Keratinocyte (primary cell): ENCODE results near the gene CDC42EP5. TPM values are rescaled to one million over a fixed set of nuclear protein-coding genes. Genes with fewer than 3 reads are reported as not detected.

Experiments used
- DNase-seq: peaks from one replicate; pipeline ENCODE4 v3.0.0-alpha.2; 2011; ENCODE audit warnings: low read depth, missing footprints, low spot score
- FAIRE-seq: peaks from 2 replicates; lab custom pipeline; 2011; peaks lifted over from hg19 to GRCh38; lab: Jason Lieb, UNC
- H2AFZ ChIP-seq: 2 replicates; pipeline ENCODE4 v1.6.0; 2012; ENCODE audit warnings: low read length, control low read depth, inconsistent platforms; ENCODE audit not compliant: control insufficient read depth
- H3K27ac ChIP-seq: 2 replicates; pipeline ENCODE4 v1.5.1; 2011; ENCODE audit warnings: low read length; ENCODE audit not compliant: control insufficient read depth, insufficient read depth
- H3K27me3 ChIP-seq: 3 replicates; pipeline ENCODE4 v1.6.0; 2011; ENCODE audit warnings: low read length; ENCODE audit not compliant: control insufficient read depth, insufficient read depth; ENCODE audit errors: extremely low read depth
- H3K36me3 ChIP-seq, 2 experiments: 2 replicates in 1 of 2; 3 replicates in 1 of 2; pipeline ENCODE4 v1.5.1; 2011; ENCODE audit warnings: low read length in 2 of 2, mild to moderate bottlenecking in 1 of 2; ENCODE audit not compliant: control insufficient read depth in 2 of 2, insufficient read depth in 2 of 2; ENCODE audit errors: extremely low read depth in 1 of 2
- H3K4me1 ChIP-seq: 3 replicates; pipeline ENCODE4 v1.5.1; 2011; ENCODE audit warnings: low read length; ENCODE audit not compliant: control insufficient read depth, insufficient read depth; ENCODE audit errors: extremely low read depth
- H3K4me2 ChIP-seq: 3 replicates; pipeline ENCODE4 v1.6.0; 2011; ENCODE audit warnings: low read depth, low read length; ENCODE audit not compliant: control insufficient read depth, insufficient read depth; ENCODE audit errors: extremely low read depth
- H3K4me3 ChIP-seq, 3 experiments: fragments of 200-600 bp in 1 of 3; sonication (generic) in 1 of 3; 2 replicates in 2 of 3; 3 replicates in 1 of 3; pipeline ENCODE4 v1.5.1; 2011 to 2016; ENCODE audit warnings: low read length in 3 of 3, mild to moderate bottlenecking in 3 of 3, control low read depth in 2 of 3, inconsistent platforms in 1 of 3, low read depth in 1 of 3, mixed read lengths in 1 of 3, mixed run types in 1 of 3, moderate library complexity in 1 of 3; ENCODE audit not compliant: control insufficient read depth in 2 of 3, insufficient read depth in 2 of 3; ENCODE audit errors: extremely low read depth in 1 of 3
- H3K79me2 ChIP-seq: 2 replicates; pipeline ENCODE4 v1.6.0; 2012; ENCODE audit warnings: low read length; ENCODE audit not compliant: control insufficient read depth, insufficient read depth
- H3K9ac ChIP-seq: 3 replicates; pipeline ENCODE4 v1.6.0; 2011; ENCODE audit warnings: low read length; ENCODE audit not compliant: control insufficient read depth, insufficient read depth; ENCODE audit errors: extremely low read depth
- H3K9me1 ChIP-seq: 3 replicates; pipeline ENCODE4 v1.6.0; 2011; ENCODE audit warnings: low read length; ENCODE audit not compliant: control insufficient read depth, insufficient read depth; ENCODE audit errors: extremely low read depth
- H3K9me3 ChIP-seq: 2 replicates; pipeline ENCODE4 v1.5.1; 2012; ENCODE audit warnings: low read depth, low read length; ENCODE audit not compliant: control insufficient read depth
- H4K20me1 ChIP-seq: 3 replicates; pipeline ENCODE4 v1.6.0; 2011; ENCODE audit warnings: low read length; ENCODE audit not compliant: control insufficient read depth, insufficient read depth; ENCODE audit errors: extremely low read depth
- EZH2 ChIP-seq: IDR thresholded peaks from one replicate; pipeline ENCODE4 v1.6.1; 2012; ENCODE audit warnings: inconsistent platforms, mild to moderate bottlenecking, low read length, moderate library complexity
- dilution Hi-C: fragments of 300-500 bp; cut with MboI; formaldehyde crosslinking; loops from one replicate; pipeline ENCODE4 v1.7.0; 2020; ENCODE audit warnings: low sequenced_read_pairs; ENCODE audit not compliant: extremely low pct_ligation_motif_present
- polyA plus RNA-seq, 5 experiments: library from polyadenylated mRNA; depleted of rRNA in 3 of 5; stranded (reverse) in 3 of 5; stranded (forward) in 1 of 5; unstranded in 1 of 5; fragments of >200 nt; gene quantifications; 1 replicate in 1 of 5; 2 replicates in 3 of 5; 3 replicates in 1 of 5; pipeline versions ENCODE4 v1.2.1 to v1.2.3, GENCODE V29; 2011 to 2012; ENCODE audit warnings: missing spikeins in 2 of 5, low read depth in 1 of 5, low replicate concordance in 1 of 5
- TF ChIP-seq, protein P1 (sequence below), 3 experiments: IDR thresholded peaks in 1 of 3; conservative IDR thresholded peaks in 1 of 3; optimal IDR thresholded peaks in 1 of 3; 2 replicates in 2 of 3; 3 replicates in 1 of 3; pipeline versions ENCODE3 to v1.5.1; 2011; ENCODE audit warnings: low read length in 3 of 3, mild to moderate bottlenecking in 3 of 3, moderate library complexity in 2 of 3, control low read depth in 1 of 3, inconsistent platforms in 1 of 3; ENCODE audit not compliant: insufficient read depth in 2 of 3; ENCODE audit errors: extremely low read depth in 1 of 3

CDC42EP5 gene
- polyA plus RNA-seq, 1 donor (not counting 4 experiments of a cell fraction or from before 2014, with no cell fraction given): 8.6 TPM

DNA sequence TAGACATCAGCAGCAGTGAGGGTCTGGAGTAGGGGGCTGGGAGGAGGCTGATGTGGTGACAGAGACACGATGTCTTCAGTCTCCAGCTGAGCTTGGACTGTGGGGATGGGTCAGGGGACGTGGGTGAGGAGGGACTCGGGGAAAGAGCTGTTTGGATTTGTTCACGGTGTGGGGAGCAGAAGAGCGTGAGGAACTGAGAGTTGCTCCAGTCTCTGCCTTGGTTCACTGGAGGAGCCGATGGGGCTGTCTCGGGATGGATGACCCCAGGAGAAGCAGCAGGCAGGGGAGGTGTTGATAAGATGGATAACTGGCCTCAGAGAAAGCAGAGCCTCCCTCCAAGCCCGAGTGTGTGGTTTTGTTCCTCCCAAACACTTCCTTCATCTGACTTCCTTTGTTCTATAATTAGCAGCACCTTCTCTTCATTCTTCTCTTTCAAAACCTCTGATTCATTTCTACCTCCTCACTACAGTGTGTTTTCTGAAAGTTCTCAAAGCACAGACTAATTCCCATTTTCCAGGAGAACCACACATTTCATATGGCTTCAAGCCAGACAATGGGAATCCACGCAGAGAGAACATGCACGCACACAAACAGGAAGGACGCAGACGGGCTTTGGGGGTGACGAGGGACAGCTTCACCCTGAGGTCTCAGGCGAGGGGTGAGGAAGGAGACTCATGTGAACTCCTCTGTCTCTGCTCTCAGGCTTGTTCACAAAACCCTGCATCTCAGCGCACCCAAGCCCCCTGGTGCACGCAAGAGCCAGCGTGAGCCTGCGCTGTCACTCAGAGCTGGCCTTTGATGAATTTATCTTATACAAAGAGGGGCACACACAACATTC lies 48.1 kb upstream of the CDC42EP5 start:
- DNase-seq (no peak), FAIRE-seq (no peak)
- H3K4me3 ChIP-seq: no peak overlapping the region
- no peaks in the 10 kb centered on the region for H3K36me3 ChIP-seq
- no peaks in the 10 kb centered on the region for H3K9me3 ChIP-seq
- no peaks in the 10 kb centered on the region for H3K4me1 ChIP-seq
- no peaks in the 10 kb centered on the region for H4K20me1 ChIP-seq
- no peak overlapping the region for H3K9ac ChIP-seq
- dilution Hi-C loops: no loop called here
- no peak overlapping the region for H3K27ac ChIP-seq
- no peaks in the 10 kb centered on the region for H3K9me1 ChIP-seq
- H2AFZ ChIP-seq: no peak overlapping the region
- no peak overlapping the region for H3K4me2 ChIP-seq
- no peaks in the 10 kb centered on the region for H3K27me3 ChIP-seq
- no peaks in the 10 kb centered on the region for H3K79me2 ChIP-seq
- TF ChIP-seq, protein P1, sequence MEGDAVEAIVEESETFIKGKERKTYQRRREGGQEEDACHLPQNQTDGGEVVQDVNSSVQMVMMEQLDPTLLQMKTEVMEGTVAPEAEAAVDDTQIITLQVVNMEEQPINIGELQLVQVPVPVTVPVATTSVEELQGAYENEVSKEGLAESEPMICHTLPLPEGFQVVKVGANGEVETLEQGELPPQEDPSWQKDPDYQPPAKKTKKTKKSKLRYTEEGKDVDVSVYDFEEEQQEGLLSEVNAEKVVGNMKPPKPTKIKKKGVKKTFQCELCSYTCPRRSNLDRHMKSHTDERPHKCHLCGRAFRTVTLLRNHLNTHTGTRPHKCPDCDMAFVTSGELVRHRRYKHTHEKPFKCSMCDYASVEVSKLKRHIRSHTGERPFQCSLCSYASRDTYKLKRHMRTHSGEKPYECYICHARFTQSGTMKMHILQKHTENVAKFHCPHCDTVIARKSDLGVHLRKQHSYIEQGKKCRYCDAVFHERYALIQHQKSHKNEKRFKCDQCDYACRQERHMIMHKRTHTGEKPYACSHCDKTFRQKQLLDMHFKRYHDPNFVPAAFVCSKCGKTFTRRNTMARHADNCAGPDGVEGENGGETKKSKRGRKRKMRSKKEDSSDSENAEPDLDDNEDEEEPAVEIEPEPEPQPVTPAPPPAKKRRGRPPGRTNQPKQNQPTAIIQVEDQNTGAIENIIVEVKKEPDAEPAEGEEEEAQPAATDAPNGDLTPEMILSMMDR (optimal IDR thresholded peaks at IDR 0.05 in 1 of 3, IDR thresholded peaks at IDR 0.05 in 1 of 3, conservative IDR thresholded peaks at IDR 0.05 in 1 of 3; ENCODE audit: extremely low read depth in 1 of 3, insufficient read depth in 2 of 3, low read length in 3 of 3): no peak
- no peak for TF ChIP-seq EZH2

DNA sequence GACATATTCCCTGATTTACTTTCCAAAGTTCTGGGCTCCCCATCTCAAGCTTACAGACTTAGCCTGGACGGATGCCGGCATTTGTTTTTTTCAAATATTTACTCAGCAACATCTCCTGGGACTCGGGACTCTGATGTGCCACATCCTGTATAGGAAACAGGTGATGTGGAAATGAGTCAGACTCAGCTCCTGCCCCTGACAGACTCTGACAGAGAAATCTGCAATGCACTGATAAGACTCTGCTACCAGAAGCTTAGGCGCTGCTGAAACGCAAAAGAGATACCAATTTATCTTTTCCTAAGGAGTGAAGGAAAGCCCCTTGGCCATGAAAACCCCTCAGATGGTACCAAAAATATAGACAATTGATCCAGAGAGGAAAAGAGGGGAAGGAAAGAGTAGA lies 45.7 kb upstream of the CDC42EP5 start:
- no peak overlapping the region for H3K9ac ChIP-seq
- no peak overlapping the region for H2AFZ ChIP-seq
- H3K27ac ChIP-seq: no peak overlapping the region
- no peaks in the 10 kb centered on the region for H3K79me2 ChIP-seq
- no peaks in the 10 kb centered on the region for H3K27me3 ChIP-seq
- H3K4me3 ChIP-seq: no peak overlapping the region
- FAIRE-seq (no peak), DNase-seq (no peak)
- H4K20me1 ChIP-seq: no peaks in the 10 kb centered on the region
- no peaks in the 10 kb centered on the region for H3K9me3 ChIP-seq
- H3K9me1 ChIP-seq: no peaks in the 10 kb centered on the region
- H3K4me1 ChIP-seq: no peaks in the 10 kb centered on the region
- TF ChIP-seq, protein P1 (optimal IDR thresholded peaks at IDR 0.05 in 1 of 3, IDR thresholded peaks at IDR 0.05 in 1 of 3, conservative IDR thresholded peaks at IDR 0.05 in 1 of 3; ENCODE audit: extremely low read depth in 1 of 3, insufficient read depth in 2 of 3, low read length in 3 of 3): no peak
- TF ChIP-seq EZH2: no peak
- dilution Hi-C loops: no loop called here
- H3K36me3 ChIP-seq: no peaks in the 10 kb centered on the region
- H3K4me2 ChIP-seq: no peak overlapping the region
